Effector memory CD8-positive, alpha-beta T cell (primary cell): Measurements from ENCODE around the gene CD320.

Experiments used
- ATAC-seq: fragments of 150-1000 bp; cut with Tn5 transposase; replicated peaks from 2 replicates; pipeline ENCODE4 v1.10.0; 2021; ENCODE audit warnings: mild to moderate bottlenecking, moderate library complexity
- DNase-seq, 3 experiments: peaks; one replicate each; pipeline ENCODE4 v3.0.0; 2021
- H3K27ac Mint-ChIP-seq, 2 donors: one replicate each; pipeline ENCODE4 v1.8.0; 2022; ENCODE audit warnings: mild to moderate bottlenecking in 2 of 2, mixed read lengths in 2 of 2, moderate library complexity in 2 of 2
- H3K27me3 Mint-ChIP-seq, 2 donors: one replicate each; pipeline ENCODE4 v1.8.0; 2022; ENCODE audit warnings: mixed read lengths in 2 of 2
- H3K36me3 Mint-ChIP-seq: one replicate; pipeline ENCODE4 v1.8.0; 2022; ENCODE audit warnings: mild to moderate bottlenecking, moderate library complexity, mixed read lengths; ENCODE audit not compliant: insufficient read depth
- H3K4me1 Mint-ChIP-seq, 2 donors: one replicate each; pipeline ENCODE4 v1.8.0; 2022; ENCODE audit warnings: low read depth in 2 of 2, mixed read lengths in 2 of 2
- H3K4me3 Mint-ChIP-seq, 2 donors: one replicate each; pipeline ENCODE4 v1.8.0; 2022; ENCODE audit warnings: mild to moderate bottlenecking in 2 of 2, mixed read lengths in 2 of 2, moderate library complexity in 2 of 2
- H3K9me3 Mint-ChIP-seq, 2 donors: one replicate each; pipeline ENCODE4 v1.8.0; 2022; ENCODE audit warnings: mixed read lengths in 2 of 2

The CD320 gene

DNA sequence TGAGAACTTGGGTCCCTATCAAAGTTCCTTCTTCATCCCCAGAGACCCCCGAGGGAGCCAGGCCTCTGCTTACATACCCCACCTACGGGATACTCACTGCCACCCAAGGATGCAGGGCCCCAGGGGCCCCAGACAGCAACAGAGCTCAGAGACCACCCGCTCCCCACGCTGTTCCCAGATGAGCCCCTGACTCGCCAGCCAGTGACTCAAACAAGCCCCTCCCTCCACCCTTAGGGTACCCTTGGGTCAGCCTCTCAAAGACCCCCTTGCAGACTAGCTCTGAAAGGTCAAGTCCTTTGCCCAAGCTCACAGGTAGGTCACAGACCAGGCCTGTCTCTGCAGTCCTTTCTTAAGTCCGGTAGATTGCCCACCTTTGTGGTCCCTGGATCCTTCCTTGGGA is 45.7 kb downstream of the CD320 start:
- H3K9me3 Mint-ChIP-seq = no peaks in the 10 kb centered on the region
- H3K27ac Mint-ChIP-seq = no peak overlapping the region
- no peak overlapping the region for H3K4me3 Mint-ChIP-seq
- H3K27me3 Mint-ChIP-seq = no peaks in the 10 kb centered on the region
- H3K36me3 Mint-ChIP-seq = peaks cover 7% of the 10 kb centered on the region
- no peak for DNase-seq
- peaks cover 0 to 10% of the 10 kb centered on the region in 2 donors for H3K4me1 Mint-ChIP-seq
- ATAC-seq = no peak

DNA sequence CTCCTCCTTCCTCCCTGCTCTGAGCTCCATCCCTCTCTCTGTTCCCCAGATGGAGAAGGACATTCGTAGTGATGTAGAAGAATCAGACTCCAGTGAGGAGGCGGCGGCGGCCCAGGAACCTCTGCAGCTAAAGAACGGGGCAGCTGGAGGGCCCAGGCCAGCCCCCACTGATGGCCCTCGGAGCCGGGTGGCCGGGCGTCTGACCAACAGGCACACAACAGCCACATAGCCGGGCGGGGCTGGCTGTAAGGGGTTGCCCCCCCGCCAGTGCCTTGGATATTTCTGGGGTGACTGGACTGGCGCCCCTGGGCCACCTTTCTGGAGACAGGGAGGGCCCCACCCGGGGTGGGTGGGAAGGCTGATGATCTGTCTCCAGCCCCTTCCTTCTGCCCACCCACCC is 46.3 kb downstream of the CD320 start:
- no peak for DNase-seq
- H3K27ac Mint-ChIP-seq = no peak overlapping the region
- no peaks in the 10 kb centered on the region for H3K9me3 Mint-ChIP-seq
- no peak overlapping the region for H3K4me3 Mint-ChIP-seq
- no peak for ATAC-seq
- H3K36me3 Mint-ChIP-seq = peaks cover 9% of the 10 kb centered on the region
- H3K27me3 Mint-ChIP-seq = no peaks in the 10 kb centered on the region
- H3K4me1 Mint-ChIP-seq = peaks cover 1 to 10% of the 10 kb centered on the region in 2 donors

GRCh38 chr19:8261347-8261746 is 46.8 kb downstream of the CD320 start:
- Mint-ChIP-seq H3K27ac (no peak overlapping the region), H3K9me3 (no peaks in the 10 kb centered on the region), H3K4me3 (no peak overlapping the region), H3K27me3 (no peaks in the 10 kb centered on the region), H3K36me3 (peaks cover 9% of the 10 kb centered on the region), H3K4me1 (peaks cover 1 to 10% of the 10 kb centered on the region in 2 donors)
- no peak for ATAC-seq
- no peak for DNase-seq

DNA sequence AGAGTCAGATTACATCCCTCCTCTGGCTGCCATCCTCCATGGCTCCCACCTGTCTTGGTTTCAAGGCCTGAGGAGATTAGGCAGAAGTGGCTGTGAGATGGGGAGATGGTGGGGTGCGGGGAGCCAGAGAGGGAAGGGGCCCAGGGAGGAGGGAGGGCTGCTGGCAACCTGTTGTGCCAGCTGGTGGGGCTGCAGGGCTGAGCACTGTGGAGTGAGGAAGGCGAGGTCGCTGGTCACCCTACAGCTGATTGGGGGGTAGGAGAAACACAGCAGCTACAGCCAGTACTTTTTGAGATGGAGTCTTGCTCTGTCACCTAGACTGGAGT is 48.3 kb downstream of the CD320 start:
- Mint-ChIP-seq H3K4me1 (peaks cover 1 to 10% of the 10 kb centered on the region in 2 donors), H3K27me3 (no peaks in the 10 kb centered on the region), H3K36me3 (peaks cover 9% of the 10 kb centered on the region), H3K27ac (peak overlapping the region in 1 of 2 donors; percentile 86), H3K9me3 (no peaks in the 10 kb centered on the region), H3K4me3 (no peak overlapping the region)
- DNase-seq (no peak), ATAC-seq (no peak)

DNA sequence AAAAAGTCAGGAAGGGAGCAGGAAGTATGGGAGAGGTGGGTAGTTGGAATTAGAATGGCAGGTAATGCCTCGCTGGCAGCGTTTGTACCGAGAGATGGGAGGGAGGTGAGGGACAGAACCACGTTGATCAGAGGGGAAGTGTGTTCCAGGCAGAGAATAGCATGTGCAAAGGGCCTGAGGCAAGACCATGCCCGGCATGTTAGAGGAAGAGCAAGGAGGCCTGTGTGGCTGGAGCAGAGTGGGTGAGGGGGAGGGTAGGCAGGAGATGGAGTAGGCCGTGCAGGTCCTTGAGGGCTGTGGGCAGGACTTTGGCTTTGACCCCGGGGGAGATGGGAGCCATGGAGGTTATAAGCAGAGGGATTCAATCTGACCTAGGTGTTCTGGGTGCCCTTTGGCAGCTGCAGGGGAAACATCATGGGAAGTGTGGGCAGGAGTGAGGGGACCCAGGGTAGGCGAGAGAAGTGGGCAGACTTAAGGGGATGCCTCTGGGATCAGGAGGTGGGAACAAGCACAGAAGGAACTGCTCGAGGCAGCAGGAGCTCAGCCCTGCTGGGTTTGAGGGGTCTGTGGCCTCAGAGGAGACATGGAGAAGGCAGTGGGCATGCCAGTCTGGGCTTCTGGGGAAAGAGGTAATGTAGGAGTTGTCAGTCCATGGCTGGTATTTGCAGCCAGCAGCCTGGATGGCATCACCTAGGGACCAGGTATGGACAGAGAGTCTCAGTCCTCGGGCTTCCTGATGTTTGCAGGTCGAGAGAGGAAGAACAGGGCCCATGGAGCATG is 48.8 kb downstream of the CD320 start:
- H3K4me3 Mint-ChIP-seq = peak overlapping the region in 1 of 2 donors; percentile 37
- peaks cover 10% of the 10 kb centered on the region for H3K36me3 Mint-ChIP-seq
- DNase-seq (no peak), ATAC-seq (no peak)
- peaks cover 1 to 10% of the 10 kb centered on the region in 2 donors for H3K4me1 Mint-ChIP-seq
- H3K27me3 Mint-ChIP-seq = no peaks in the 10 kb centered on the region
- no peaks in the 10 kb centered on the region for H3K9me3 Mint-ChIP-seq
- H3K27ac Mint-ChIP-seq = peak overlapping the region; percentile 52 to 86

GRCh38 chr19:8257052-8257443 is 51.1 kb downstream of the CD320 start:
- H3K27me3 Mint-ChIP-seq = no peaks in the 10 kb centered on the region
- ATAC-seq (no peak), DNase-seq (no peak)
- no peaks in the 10 kb centered on the region for H3K9me3 Mint-ChIP-seq
- H3K4me1 Mint-ChIP-seq = peaks cover 3 to 14% of the 10 kb centered on the region in 2 donors
- H3K27ac Mint-ChIP-seq = peak overlapping the region in 1 of 2 donors; percentile 72
- H3K4me3 Mint-ChIP-seq = no peak overlapping the region
- H3K36me3 Mint-ChIP-seq = peaks cover 14% of the 10 kb centered on the region

DNA sequence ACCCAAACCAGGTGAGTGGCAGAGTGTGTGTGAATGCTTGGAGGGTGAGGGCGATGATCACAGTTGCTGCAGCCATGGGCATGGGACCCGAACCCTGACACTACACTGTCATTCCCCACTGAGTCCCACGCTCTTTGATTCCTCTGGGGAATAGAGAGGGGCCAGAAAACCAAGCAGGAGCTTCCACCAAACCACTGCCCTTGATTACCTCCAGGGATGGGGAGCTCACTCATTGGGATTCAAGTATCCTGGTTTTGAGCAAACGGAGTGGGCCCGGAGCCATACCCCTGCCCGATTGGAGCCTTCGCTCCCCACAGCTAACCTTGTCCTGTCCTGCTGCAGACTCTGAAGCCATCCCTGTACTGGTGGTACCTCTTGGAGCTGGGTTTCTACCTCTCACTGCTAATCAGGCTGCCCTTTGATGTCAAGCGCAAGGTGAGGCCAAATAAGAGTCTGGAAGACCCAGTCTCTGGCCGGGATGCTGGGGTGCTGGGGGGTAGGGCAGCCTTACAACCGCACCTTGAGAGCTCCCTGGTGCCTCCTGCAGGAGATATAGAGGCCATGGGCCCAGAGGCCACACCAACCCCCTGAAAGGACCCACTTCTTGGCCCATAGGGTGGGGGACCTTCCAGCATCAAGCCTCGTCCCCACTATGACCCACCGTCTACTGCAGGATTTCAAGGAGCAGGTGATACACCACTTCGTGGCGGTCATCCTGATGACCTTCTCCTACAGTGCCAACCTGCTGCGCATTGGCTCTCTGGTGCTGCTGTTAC is 51.7 kb downstream of the CD320 start:
- no peak for ATAC-seq
- Mint-ChIP-seq H3K27me3 (no peaks in the 10 kb centered on the region), H3K36me3 (peaks cover 14% of the 10 kb centered on the region), H3K4me1 (peaks cover 3 to 14% of the 10 kb centered on the region in 2 donors), H3K9me3 (no peaks in the 10 kb centered on the region), H3K27ac (peak overlapping the region in 1 of 2 donors; percentile 72), H3K4me3 (no peak overlapping the region)
- DNase-seq = no peak

DNA sequence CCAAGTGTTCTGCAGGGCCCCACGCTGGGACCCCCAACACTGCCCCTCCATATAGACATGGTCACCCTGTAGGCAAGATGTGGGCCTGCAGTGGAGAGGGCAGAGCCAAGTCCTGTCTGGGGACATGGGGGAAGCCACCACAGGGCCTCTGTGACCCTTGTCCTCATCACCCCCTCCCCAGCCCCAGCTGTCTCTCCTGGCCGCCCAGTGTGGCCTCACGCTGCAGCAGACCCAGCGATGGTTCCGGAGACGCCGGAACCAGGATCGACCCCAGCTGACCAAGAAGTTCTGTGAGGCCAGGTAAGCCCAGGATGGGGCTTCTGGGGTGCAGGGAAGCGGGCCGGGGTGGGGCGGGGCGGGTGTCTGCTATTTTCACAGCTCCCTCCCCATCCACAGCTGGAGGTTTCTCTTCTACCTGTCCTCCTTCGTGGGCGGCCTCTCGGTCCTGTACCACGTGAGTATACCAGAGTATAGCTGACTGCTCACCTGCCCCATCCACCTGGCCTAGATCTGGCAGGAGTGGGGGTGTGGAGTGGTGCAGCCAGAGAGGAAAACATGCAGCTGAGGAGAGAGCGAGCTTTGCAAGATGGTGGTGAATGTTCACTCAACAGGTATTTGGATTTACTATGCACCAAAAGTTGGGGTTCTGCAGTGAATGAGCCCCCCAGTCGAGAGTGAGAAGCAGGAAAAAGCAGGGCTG is 52.6 kb downstream of the CD320 start:
- Mint-ChIP-seq H3K9me3 (no peaks in the 10 kb centered on the region), H3K4me1 (peaks cover 3 to 14% of the 10 kb centered on the region in 2 donors), H3K4me3 (no peak overlapping the region), H3K36me3 (peaks cover 9% of the 10 kb centered on the region), H3K27me3 (no peaks in the 10 kb centered on the region), H3K27ac (peak overlapping the region in 1 of 2 donors; percentile 57)
- ATAC-seq (no peak), DNase-seq (no peak)

DNA sequence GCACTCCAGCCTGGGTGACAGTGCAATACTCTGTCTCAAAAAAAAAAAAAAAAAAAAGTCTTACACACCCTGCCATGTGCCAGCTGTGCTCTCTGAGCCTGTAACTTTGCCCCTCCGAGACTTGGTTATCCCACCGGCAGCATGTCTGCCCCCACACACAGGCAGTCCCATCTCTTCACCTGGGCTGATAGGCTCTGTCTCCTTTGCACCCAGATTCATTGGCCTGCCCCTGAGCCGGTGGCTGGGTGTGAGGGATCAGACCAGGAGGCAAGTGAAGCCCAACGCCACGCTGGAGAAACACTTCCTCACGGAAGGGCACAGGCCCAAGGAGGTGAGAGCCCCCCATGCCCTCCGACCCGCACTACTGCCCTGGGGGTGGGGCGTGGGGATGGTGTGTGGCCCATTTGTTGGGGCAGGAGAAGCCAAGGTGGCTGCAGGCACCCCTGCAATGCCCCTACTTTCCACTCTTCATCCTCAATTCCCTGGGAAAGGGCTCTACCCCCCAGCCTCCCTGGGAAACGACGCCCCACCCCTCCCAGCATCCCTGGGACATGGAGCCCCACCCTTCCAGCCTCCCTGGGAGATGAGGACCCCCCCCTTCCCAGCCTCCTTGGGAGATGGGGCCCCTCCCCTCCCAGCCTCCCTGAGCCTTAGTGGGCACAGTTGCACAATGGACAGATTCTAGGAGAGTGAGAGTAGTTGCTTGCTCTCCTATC is 53.7 kb downstream of the CD320 start:
- H3K27ac Mint-ChIP-seq = no peak overlapping the region
- H3K4me3 Mint-ChIP-seq = no peak overlapping the region
- H3K36me3 Mint-ChIP-seq = peaks cover 9% of the 10 kb centered on the region
- no peak for ATAC-seq
- no peak for DNase-seq
- H3K4me1 Mint-ChIP-seq = peaks cover 3 to 10% of the 10 kb centered on the region in 2 donors
- no peaks in the 10 kb centered on the region for H3K27me3 Mint-ChIP-seq
- H3K9me3 Mint-ChIP-seq = no peaks in the 10 kb centered on the region

DNA sequence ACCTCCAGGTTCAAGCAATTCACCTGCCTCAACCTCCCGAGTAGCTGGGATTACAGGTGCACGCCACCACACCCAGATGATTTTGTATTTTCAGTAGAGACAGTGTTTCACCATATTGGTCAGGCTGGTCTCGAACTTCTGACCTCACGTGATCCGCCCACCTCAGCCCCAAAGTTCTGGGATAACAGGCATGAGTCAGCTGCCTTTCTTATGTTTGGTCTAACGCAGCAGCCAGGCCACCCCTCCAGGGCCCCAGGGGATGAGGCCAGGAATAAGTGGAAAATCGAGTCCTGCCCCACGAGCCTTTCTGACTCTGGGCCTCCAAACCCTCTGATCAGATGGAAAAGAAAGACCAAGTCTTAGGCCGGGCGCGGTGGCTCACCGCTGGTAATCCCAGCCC is 54.5 kb downstream of the CD320 start:
- Mint-ChIP-seq H3K4me3 (no peak overlapping the region), H3K36me3 (peaks cover 9% of the 10 kb centered on the region), H3K27ac (no peak overlapping the region), H3K27me3 (no peaks in the 10 kb centered on the region), H3K4me1 (peaks cover 3 to 10% of the 10 kb centered on the region in 2 donors), H3K9me3 (no peaks in the 10 kb centered on the region)
- DNase-seq (no peak), ATAC-seq (no peak)

GRCh38 chr19:8252922-8253589 is 55.1 kb downstream of the CD320 start:
- Mint-ChIP-seq H3K4me1 (peaks cover 6 to 15% of the 10 kb centered on the region in 2 donors), H3K27me3 (no peaks in the 10 kb centered on the region), H3K27ac (no peak overlapping the region), H3K36me3 (peaks cover 9% of the 10 kb centered on the region), H3K9me3 (no peaks in the 10 kb centered on the region), H3K4me3 (no peak overlapping the region)
- ATAC-seq (peak; percentile 97), DNase-seq (peak; percentile 82 to 87 (median 85))
